ENCODE measurements around the gene TFPI2.

DNA sequence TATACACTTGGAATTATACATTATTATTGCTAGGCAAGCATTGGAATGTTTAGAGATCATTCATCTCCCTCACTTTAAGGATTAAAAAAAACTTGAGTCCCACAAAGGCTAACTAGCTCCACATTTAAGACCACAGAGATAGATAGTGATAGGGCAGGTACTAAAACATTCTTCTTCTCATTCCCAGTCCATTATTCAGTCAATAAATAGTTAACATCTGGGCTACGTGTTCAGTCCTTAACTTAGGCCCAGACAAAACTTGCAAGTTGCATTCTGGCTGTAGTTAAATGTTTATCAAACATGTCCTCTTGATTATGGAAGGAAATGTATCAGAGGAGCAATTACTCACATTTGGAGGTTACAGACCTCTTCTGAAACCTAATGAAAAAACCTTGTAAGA, 33.4 kb upstream of the TFPI2 start:
- no peak for TF ChIP-seq POLR2A (IDR thresholded peaks at IDR 0.05)
- TF ChIP-seq, protein P1, sequence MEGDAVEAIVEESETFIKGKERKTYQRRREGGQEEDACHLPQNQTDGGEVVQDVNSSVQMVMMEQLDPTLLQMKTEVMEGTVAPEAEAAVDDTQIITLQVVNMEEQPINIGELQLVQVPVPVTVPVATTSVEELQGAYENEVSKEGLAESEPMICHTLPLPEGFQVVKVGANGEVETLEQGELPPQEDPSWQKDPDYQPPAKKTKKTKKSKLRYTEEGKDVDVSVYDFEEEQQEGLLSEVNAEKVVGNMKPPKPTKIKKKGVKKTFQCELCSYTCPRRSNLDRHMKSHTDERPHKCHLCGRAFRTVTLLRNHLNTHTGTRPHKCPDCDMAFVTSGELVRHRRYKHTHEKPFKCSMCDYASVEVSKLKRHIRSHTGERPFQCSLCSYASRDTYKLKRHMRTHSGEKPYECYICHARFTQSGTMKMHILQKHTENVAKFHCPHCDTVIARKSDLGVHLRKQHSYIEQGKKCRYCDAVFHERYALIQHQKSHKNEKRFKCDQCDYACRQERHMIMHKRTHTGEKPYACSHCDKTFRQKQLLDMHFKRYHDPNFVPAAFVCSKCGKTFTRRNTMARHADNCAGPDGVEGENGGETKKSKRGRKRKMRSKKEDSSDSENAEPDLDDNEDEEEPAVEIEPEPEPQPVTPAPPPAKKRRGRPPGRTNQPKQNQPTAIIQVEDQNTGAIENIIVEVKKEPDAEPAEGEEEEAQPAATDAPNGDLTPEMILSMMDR (IDR thresholded peaks at IDR 0.05): no peak
- no peak for TF ChIP-seq EP300 (IDR thresholded peaks at IDR 0.05)
- no peak for TF ChIP-seq POLR2AphosphoS5 (IDR thresholded peaks at IDR 0.05)

All from sigmoid colon (tissue), 4 donors.